Calu3 (cell line): ENCODE data around the gene ZBTB37. TPM values are rescaled to one million over a fixed set of nuclear protein-coding genes. Genes with fewer than 3 reads are reported as not detected.

Source experiments
- BruUV-seq: library from RNA; stranded (reverse); fragments of 400-500 nt; replicated peaks from 2 replicates; lab custom pipeline; 2021; lab: Mats Ljungman, UMichigan
- CTCF ChIA-PET: fragments of 300-600 bp; sonication (Branson Sonifier 250); formaldehyde crosslinking; loops from one replicate; lab custom pipeline; 2022; ENCODE audit warnings: antibody characterized with exemption; lab: Charles Lee
- DNase-seq: peaks from one replicate; pipeline ENCODE4 v3.0.0; 2022
- H3K27ac Mint-ChIP-seq: one replicate; pipeline ENCODE4 v1.8.0; 2022; ENCODE audit warnings: mixed read lengths; ENCODE audit not compliant: unreplicated experiment
- H3K27me3 Mint-ChIP-seq: one replicate; pipeline ENCODE4 v1.8.0; 2022; ENCODE audit warnings: mixed read lengths; ENCODE audit not compliant: unreplicated experiment
- H3K36me3 Mint-ChIP-seq: one replicate; pipeline ENCODE4 v1.8.0; 2022; ENCODE audit warnings: mild to moderate bottlenecking, moderate library complexity, mixed read lengths; ENCODE audit not compliant: insufficient read depth, unreplicated experiment
- H3K4me1 Mint-ChIP-seq: one replicate; pipeline ENCODE4 v1.8.0; 2022; ENCODE audit warnings: mild to moderate bottlenecking, low read depth, mixed read lengths; ENCODE audit not compliant: unreplicated experiment
- H3K4me3 Mint-ChIP-seq: one replicate; pipeline ENCODE4 v1.8.0; 2022; ENCODE audit warnings: mild to moderate bottlenecking, low read depth, moderate library complexity, mixed read lengths; ENCODE audit not compliant: unreplicated experiment
- H3K9me3 Mint-ChIP-seq: one replicate; pipeline ENCODE4 v1.8.0; 2022; ENCODE audit warnings: low read depth, mixed read lengths; ENCODE audit not compliant: unreplicated experiment
- intact Hi-C: fragments of 100-400 bp; cut with micrococcal nuclease; formaldehyde crosslinking; loops from one replicate; pipeline ENCODE4 v1.10.0; 2022; ENCODE audit not compliant: unreplicated experiment
- total RNA-seq: library from RNA; stranded (reverse); gene quantifications from 2 replicates; pipeline ENCODE4 v1.2.3, GENCODE V29; 2022
- TF ChIP-seq, protein P1 (sequence below): fragments of 200-600 bp; IDR thresholded peaks from one replicate; pipeline ENCODE4 v1.8.0; 2022; ENCODE audit warnings: antibody characterized with exemption; ENCODE audit not compliant: unreplicated experiment

The ZBTB37 gene
- total RNA-seq, 1 experiment from 2014 or later, result 10.9 TPM

DNA sequence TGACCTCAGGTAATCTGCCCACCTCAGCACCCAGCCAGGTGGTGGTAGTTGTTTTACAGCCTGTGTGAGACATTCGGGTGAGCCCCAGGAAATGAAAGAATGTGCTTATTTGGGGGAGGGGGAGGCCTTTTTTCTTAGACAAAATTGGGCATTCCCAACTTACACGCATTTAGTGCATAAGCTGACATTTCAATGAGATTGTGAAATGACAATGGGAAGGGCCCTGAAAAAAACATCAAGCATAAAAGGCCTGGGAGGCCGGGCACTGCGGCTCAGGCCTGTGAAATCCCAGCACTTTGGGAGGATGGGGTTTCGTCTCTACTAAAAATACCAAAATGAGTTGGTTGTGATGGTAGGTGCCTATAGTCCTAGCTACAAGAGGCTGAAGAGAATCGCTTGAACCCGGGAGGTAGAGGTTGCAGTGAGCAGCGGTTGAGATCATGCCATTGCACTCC lies 5.4 kb upstream of the ZBTB37 start:
- Mint-ChIP-seq H3K4me1 (peaks cover 24% of the 10 kb centered on the region), H3K9me3 (no peaks in the 10 kb centered on the region), H3K27me3 (peaks cover 6% of the 10 kb centered on the region), H3K27ac (peak overlapping the region; percentile 100), H3K4me3 (no peak overlapping the region), H3K36me3 (peaks cover 97% of the 10 kb centered on the region)
- CTCF ChIA-PET, result interaction anchor here (0.6 kb wide), 1 partner anchor 162 kb away, joined by 3 read pairs; no protein-coding TSS in a partner anchor
- intact Hi-C loops, result no loop called here
- no peak for DNase-seq
- TF ChIP-seq, protein P1, sequence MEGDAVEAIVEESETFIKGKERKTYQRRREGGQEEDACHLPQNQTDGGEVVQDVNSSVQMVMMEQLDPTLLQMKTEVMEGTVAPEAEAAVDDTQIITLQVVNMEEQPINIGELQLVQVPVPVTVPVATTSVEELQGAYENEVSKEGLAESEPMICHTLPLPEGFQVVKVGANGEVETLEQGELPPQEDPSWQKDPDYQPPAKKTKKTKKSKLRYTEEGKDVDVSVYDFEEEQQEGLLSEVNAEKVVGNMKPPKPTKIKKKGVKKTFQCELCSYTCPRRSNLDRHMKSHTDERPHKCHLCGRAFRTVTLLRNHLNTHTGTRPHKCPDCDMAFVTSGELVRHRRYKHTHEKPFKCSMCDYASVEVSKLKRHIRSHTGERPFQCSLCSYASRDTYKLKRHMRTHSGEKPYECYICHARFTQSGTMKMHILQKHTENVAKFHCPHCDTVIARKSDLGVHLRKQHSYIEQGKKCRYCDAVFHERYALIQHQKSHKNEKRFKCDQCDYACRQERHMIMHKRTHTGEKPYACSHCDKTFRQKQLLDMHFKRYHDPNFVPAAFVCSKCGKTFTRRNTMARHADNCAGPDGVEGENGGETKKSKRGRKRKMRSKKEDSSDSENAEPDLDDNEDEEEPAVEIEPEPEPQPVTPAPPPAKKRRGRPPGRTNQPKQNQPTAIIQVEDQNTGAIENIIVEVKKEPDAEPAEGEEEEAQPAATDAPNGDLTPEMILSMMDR, result no peak
- BruUV-seq, result no TSS peak

DNA sequence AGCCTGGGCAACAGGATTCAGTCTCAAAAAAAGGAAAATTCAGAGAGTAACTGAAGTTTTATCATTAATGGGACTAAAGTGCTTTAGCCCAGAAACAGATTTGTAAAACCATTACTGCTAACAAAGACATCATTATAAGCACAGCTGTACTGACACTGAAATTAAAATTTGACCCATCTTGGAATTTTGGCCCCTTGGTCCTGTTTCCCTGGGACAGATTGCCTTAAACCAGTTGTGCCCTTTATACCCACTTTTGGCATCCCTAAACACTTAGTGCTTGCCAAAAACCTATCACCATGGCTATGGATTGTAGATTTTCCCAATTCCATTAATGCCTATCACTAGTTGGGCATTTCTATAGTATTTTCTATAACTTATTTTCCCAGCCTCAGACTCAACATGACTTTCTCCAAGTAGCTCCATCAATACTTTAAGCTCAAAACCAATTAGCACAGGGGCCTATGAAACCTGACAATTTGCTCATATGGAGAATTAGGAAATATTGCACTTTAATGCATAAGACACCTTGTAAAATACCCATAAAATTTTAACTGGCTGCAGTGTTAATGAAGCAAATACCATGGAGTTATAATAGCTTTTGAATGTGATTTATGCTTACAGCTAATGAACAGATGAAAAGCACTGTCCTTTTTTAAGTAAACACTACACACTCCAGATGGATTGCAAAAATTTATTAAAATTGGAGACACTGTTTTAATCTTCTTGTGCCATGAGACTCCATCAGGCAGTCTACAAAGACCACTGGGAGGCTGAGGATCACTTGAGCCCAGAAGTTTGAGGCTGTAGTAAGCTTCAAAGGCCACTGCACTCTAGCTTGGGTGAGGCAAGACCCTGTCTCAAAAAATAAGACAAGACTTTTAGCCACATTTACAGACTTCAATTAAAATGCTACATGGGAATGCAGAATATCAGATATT lies 4.7 kb upstream of the ZBTB37 start:
- TF ChIP-seq, protein P1, result no peak
- intact Hi-C loops, result no loop called here
- peak overlapping the region; percentile 100 for H3K27ac Mint-ChIP-seq
- CTCF ChIA-PET, result interaction anchor here (0.6 to 0.7 kb wide), 2 partner anchors 215 to 292 kb away, joined by 5 to 6 read pairs; no protein-coding TSS in a partner anchor
- DNase-seq, result no peak
- no TSS peak for BruUV-seq
- H3K4me1 Mint-ChIP-seq, result peaks cover 28% of the 10 kb centered on the region
- H3K27me3 Mint-ChIP-seq, result peaks cover 13% of the 10 kb centered on the region
- H3K4me3 Mint-ChIP-seq, result peak overlapping the region; percentile 81
- peaks cover 97% of the 10 kb centered on the region for H3K36me3 Mint-ChIP-seq
- no peaks in the 10 kb centered on the region for H3K9me3 Mint-ChIP-seq

DNA sequence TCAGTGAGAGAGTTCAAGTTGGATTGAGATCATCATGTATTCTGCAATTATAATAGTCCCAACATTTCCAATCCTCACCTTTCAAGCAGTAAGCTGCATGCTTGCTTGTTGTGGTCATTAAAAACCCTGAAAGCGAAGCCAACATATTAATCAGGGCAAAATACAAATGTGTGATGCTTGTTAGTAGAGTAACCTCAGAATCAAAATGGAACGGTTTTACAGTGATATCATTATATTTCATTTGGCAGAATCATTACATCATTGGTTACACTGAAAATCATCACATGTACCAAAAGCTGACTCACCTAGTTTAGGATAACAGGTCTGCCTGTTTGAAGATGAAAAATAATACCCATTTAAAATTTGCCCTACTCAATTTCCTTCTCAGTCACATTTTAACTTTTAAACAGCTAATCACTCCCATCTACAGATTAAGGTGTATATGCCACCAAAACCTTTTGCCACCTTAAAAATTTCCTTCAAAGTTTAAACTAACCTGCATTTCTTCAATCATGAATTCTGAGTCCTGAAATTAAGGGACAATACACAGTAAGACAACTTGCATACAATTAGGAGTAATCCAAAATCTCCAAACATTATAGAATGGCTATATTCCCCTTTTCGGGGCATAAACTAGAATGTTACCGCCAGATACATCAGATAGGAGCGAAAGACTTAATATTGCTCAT lies 3.9 kb upstream of the ZBTB37 start:
- peak overlapping the region; percentile 100 for H3K27ac Mint-ChIP-seq
- intact Hi-C loops, result no loop called here
- peaks cover 13% of the 10 kb centered on the region for H3K27me3 Mint-ChIP-seq
- no peaks in the 10 kb centered on the region for H3K9me3 Mint-ChIP-seq
- BruUV-seq, result no TSS peak
- DNase-seq, result no peak
- peaks cover 97% of the 10 kb centered on the region for H3K36me3 Mint-ChIP-seq
- TF ChIP-seq, protein P1, result no peak
- peak overlapping the region; percentile 81 for H3K4me3 Mint-ChIP-seq
- peaks cover 28% of the 10 kb centered on the region for H3K4me1 Mint-ChIP-seq
- CTCF ChIA-PET, result interaction anchor here (0.6 to 0.7 kb wide), 2 partner anchors 214 to 291 kb away, joined by 5 to 6 read pairs; no protein-coding TSS in a partner anchor

DNA sequence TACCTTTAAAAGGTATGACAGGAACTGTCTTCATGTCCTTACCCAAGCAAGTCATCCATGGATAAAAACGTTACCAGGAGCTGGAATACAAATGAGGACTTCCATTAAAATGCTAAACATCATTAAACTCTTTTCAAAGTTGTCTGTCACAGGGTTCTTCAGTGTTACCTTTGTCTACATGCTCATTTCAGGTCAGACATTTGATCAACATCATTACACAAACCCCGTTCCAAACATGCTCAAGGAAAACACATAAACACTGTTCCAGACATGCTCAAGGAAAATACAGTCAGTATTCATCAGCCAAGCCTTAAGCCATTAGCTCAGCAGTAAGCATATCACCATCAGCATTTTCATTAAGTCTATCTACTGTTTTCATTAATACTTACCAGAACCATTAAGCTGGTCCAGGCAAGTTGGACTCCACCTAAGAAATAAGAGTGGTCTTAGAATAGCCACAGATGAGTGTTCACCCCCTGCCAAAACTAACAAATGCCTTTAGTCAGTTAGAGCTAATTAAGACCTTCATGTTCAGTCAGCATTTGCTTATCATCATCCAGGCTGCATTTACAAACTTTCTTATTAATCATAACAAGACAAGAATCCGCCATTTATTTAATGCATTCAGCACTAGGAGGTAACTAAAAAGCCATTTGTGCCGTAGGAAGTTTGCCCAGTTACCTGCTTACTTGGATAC lies 2.6 kb upstream of the ZBTB37 start:
- H3K27me3 Mint-ChIP-seq, result peaks cover 13% of the 10 kb centered on the region
- peaks cover 28% of the 10 kb centered on the region for H3K4me1 Mint-ChIP-seq
- H3K27ac Mint-ChIP-seq, result peak overlapping the region; percentile 100
- CTCF ChIA-PET, result no interaction called here
- peak overlapping the region; percentile 81 for H3K4me3 Mint-ChIP-seq
- DNase-seq, result no peak
- no TSS peak for BruUV-seq
- TF ChIP-seq, protein P1, result no peak
- intact Hi-C loops, result loop anchor here (5.0 kb wide), 2 partner anchors 157 to 207 kb away; partner anchors contain the start of gene RC3H1
- H3K9me3 Mint-ChIP-seq, result no peaks in the 10 kb centered on the region
- peaks cover 85% of the 10 kb centered on the region for H3K36me3 Mint-ChIP-seq
